Measurements from ENCODE around the gene CDC45.

CDC45 gene

GRCh38 chr22:19565382-19566278 is 85.9 kb downstream of the CDC45 start:
- DNase-seq (ENCODE audit: low read depth): no peak

DNA sequence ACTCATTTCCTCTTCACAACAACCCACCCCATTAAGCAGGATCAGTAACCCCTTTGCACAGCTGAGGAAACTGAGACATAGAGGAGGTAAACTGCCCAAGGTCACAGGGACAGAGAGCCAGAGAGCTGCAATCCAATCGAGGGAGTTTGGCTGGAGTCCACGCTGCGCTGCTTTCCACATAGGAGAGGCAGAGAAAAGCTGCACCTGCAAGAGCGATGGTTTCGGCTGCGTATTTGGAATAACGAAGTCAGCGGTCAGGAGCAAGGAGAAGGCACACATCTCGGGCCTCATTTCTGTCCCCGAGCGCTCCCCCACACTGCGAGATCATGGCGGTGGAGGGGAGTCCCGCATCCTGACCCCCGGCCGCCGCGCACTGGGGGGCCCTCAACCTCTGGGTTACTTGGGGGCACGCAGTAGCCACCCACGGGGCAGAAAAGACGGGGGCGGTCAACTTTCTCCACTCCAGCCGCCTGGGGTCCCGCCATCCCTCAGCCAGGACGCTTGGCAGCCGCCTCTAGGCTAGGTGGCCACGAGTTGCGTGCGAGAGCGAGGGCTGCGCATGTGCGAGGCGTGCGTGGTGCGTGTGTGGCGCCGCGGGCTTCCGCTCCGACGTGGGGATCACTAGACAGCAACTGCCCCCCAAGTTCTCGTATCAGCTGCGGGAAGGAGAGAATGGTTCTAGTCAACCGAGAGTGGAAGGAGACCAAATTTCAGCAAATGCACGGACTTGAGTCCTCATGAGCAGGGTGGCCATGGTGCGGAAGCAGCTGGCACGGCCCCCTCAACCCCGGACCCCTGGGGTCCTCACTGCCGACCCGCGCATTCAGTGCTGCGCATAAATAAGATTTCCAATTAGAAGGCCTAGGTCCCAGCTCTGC is 86.8 kb downstream of the CDC45 start:
- DNase-seq (ENCODE audit: low read depth): no peak

DNA sequence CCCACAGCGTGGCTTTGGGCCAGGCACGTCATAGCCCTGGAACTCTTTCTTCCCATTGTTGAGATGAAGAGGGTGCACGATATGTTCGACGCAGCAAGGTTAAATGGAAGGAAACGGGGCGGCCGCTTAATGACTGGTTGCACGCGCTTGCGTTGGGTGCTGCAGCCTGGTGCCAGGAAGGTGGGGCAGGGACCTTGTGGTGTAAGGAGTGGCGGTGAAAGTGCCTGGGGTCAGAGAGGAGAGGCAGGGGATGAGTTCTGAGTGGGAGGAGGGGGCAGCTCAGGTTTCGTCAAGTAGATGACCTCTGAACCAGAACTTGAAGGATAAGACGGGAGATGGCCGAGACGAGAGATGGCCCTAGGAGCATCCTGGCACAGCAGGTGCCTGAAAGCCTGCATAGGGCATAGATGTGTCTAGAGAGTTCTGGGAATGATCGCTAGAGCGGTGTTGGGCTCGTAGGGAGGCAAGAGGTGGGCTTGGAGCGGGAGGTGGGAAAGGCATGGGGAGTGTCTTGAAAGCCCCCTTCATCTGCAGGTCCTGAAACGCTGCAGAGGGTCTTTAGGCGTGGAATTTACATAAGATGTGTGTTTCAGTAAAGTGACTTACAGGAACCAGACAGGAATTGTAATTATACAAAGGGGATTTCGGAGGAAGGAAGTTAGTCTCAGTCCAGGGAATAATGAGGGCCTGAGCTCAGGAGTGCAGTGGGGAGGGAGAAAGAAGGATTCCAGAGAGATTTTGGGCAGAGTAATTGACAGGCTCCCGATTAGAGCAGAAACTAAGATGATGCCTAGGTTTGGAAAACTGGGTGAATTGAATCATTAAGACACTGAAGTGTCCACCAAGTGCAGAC is 87.7 kb downstream of the CDC45 start:
- no peak for DNase-seq (ENCODE audit: low read depth)

GRCh38 chr22:19568337-19569275 is 88.9 kb downstream of the CDC45 start:
- no peak for DNase-seq (ENCODE audit: low read depth)

DNA sequence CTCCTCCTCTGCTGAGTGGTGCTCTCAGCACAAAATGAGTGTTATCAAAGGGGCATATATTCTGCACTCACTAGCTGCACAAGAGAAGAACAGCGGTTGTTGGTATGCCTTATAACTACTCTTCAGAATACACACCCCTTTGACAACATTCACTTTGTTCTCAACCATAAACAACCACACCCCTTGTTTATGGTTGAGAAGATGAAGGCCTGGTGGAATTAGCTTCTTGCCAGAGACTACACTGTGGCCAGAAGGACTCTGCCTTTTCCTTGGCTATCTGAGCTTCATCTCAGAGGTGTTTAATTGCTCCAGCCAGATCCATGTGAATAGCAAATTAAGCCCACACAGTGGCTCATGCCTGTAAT is 89.5 kb downstream of the CDC45 start:
- no peak for DNase-seq (ENCODE audit: low read depth)

GRCh38 chr22:19569976-19570375 is 90.3 kb downstream of the CDC45 start:
- no peak for DNase-seq (ENCODE audit: low read depth)

All from T follicular helper cell (primary cell).